ENCODE results near the gene SERTM1.

DNA sequence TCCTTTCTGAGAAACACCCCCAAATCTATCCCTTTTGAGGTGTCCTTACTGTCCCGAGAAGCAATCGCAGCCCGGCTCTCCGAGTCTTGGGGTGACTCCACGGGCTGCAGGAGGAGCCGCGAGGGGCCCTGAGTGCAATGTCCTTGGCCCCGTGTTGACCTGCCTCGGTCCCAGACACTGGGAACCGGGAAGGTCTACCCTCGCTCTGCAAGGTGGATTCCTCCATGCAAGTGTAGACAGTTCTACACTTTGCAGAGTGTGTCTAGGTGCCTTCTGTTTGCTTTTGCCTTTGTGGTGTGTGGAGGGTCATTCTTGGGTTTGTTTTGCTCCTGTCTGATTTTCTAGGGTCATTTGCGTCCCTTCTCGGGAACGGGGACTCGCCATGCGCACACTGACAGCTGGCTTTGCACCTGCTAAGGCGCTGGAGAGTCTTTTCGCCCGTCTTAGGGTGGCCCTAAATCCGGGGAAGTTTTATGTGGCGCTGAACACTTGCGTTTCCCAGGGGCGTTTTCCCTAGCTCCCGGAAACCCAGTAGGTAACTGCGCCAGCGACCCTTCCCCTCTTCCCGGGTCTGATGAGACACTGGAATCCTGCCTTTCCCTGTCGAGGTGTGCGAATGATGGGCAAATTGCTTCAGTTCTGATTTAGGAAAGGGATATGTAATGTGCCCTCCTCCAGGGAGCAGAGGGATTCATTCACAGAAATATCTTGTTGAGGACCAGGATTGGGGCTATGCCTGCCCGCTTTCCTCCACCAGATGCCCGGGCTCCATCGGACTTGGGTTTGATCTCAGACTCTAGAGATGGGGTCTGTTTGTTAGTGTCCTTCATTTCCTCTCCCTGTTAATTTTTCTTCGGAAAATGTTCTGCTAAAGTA, 755 bp downstream of the SERTM1 start:
- TF ChIP-seq CTCF (IDR thresholded peaks at IDR 0.05) (no peak), POLR2A (IDR thresholded peaks at IDR 0.05) (no peak)
